Tibial artery (tissue), 4 donors: ENCODE results near the gene JAM3.

Experiments used
- DNase-seq, 2 donors: peaks; one replicate each; pipeline ENCODE4 v3.0.0-alpha.2; 2019
- H3K27ac ChIP-seq, 2 donors: fragments of 200-600 bp; sonication (generic) in 1 of 2; 1 replicate in 1 of 2; 2 replicates in 1 of 2; pipeline ENCODE4 v1.5.1; 2018 to 2019; ENCODE audit warnings: mild to moderate bottlenecking in 1 of 2
- H3K27me3 ChIP-seq, 2 donors: fragments of 200-600 bp; sonication (generic) in 1 of 2; one replicate each; pipeline versions ENCODE4 v1.5.1 to v1.6.0; 2016 to 2019
- H3K36me3 ChIP-seq, 3 donors: fragments of 200-600 bp; sonication (generic) in 2 of 3; one replicate each; pipeline ENCODE4 v1.5.1; 2016 to 2019; ENCODE audit warnings: mild to moderate bottlenecking in 2 of 3
- H3K4me1 ChIP-seq, 4 donors: fragments of 200-600 bp; sonication (generic) in 2 of 4; 1 replicate in 3 of 4; 2 replicates in 1 of 4; pipeline ENCODE4 v1.5.1; 2016 to 2019
- H3K4me3 ChIP-seq, 2 donors: fragments of 200-600 bp; sonication (generic) in 1 of 2; 1 replicate in 1 of 2; 2 replicates in 1 of 2; pipeline ENCODE4 v1.5.1; 2018 to 2019; ENCODE audit warnings: mild to moderate bottlenecking in 2 of 2
- H3K9me3 ChIP-seq, 3 donors: fragments of 200-600 bp; sonication (generic) in 1 of 3; one replicate each; pipeline ENCODE4 v1.5.1; 2016 to 2019
- CTCF ChIP-seq, 2 experiments: fragments of 200-600 bp in 1 of 2; fragments of 450-650 bp in 1 of 2; IDR thresholded peaks; one replicate each; pipeline ENCODE4 v1.5.1; 2017 to 2019; ENCODE audit warnings: antibody characterized with exemption in 2 of 2, mild to moderate bottlenecking in 1 of 2, moderate library complexity in 1 of 2
- intact Hi-C: fragments of 100-400 bp; cut with DNase I; formaldehyde crosslinking; loops from one replicate; pipeline ENCODE4 v1.15.0; 2023; ENCODE audit warnings: low total_unique reads

Gene JAM3

DNA sequence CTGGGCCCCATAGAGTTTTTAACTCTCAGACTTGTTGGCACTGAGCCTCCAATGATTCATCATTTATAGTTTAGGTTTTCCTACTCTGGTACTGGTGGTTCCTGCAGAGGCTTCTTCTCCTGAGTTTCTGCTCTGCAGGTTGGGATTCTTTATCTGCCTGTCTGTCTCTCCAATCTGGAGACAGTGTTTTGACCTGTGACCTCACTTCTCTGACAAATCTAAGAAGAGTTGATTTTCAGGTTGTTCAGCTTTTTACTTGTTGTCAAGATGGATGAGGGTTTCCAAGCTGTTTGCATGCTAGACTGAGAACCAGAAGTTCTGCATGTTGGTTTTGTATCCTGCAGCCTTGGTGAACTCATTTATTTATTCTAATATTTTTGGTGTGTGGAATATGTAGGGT, 63.9 kb downstream of the JAM3 start:
- no peak overlapping the region for H3K4me3 ChIP-seq
- H3K27ac ChIP-seq = peak overlapping the region; percentile 13 to 36
- no peak for DNase-seq
- no peaks in the 10 kb centered on the region for H3K36me3 ChIP-seq
- no peak for TF ChIP-seq CTCF (IDR thresholded peaks at IDR 0.05)
- peaks cover 0 to 21% (median 4%) of the 10 kb centered on the region in 4 donors for H3K4me1 ChIP-seq
- peaks cover 3 to 5% (median 3%) of the 10 kb centered on the region in 3 donors for H3K9me3 ChIP-seq
- intact Hi-C loops = loop anchor here (5.0 kb wide), 1 partner anchor 181 kb away; no protein-coding TSS in a partner anchor
- H3K27me3 ChIP-seq = no peaks in the 10 kb centered on the region

- no peak for TF ChIP-seq CTCF (IDR thresholded peaks at IDR 0.05)
- no peaks in the 10 kb centered on the region for H3K36me3 ChIP-seq
- H3K27me3 ChIP-seq = no peaks in the 10 kb centered on the region
- H3K27ac ChIP-seq = peak overlapping the region in 1 of 2 donors; percentile 36
- H3K4me3 ChIP-seq = no peak overlapping the region
- peaks cover 0 to 23% (median 4%) of the 10 kb centered on the region in 4 donors for H3K4me1 ChIP-seq
- intact Hi-C loops = loop anchor here (5.0 kb wide), 1 partner anchor 182 kb away; no protein-coding TSS in a partner anchor
- no peak for DNase-seq
- peaks cover 3 to 5% (median 3%) of the 10 kb centered on the region in 3 donors for H3K9me3 ChIP-seq
Measured at GRCh38 chr11:134134167-134134566, 65.3 kb downstream of the JAM3 start.

GRCh38 chr11:134138376-134138775, 69.5 kb downstream of the JAM3 start:
- H3K4me1 ChIP-seq = peaks cover 0 to 17% (median 6%) of the 10 kb centered on the region in 4 donors
- no peak for DNase-seq
- no peak overlapping the region for H3K4me3 ChIP-seq
- TF ChIP-seq CTCF (IDR thresholded peaks at IDR 0.05) = no peak
- intact Hi-C loops = no loop called here
- H3K27ac ChIP-seq = no peak overlapping the region
- H3K27me3 ChIP-seq = no peaks in the 10 kb centered on the region
- H3K36me3 ChIP-seq = peaks cover 0 to 19% (median 17%) of the 10 kb centered on the region in 3 donors
- H3K9me3 ChIP-seq = no peaks in the 10 kb centered on the region

DNA sequence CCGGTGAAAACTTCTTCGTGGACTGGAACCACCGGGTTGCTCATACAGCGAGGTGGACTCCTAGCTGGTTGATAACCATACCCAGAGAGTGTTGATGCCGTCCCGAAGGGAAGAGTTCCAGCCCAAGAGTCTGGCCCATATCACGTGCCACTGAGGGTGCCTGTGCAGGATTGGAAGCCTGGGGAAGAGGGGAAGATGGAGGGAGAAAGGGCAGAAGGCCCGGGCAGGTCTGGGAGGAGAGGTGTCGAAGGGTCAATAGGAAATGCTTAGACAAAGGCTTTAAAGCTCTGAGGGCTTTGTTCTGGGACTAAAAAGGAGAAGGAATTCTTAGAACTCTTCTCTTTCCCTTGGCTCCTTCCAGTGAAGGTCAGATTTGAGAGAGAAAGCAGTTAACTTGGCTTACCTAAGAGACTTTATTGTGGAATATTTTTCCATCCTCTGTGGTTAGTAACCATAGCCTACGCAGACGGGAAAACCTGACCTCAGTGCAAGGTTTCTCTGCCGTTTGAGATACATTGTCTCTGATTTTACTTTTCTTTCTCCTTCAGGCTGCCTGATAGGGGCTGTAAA, 70.5 kb downstream of the JAM3 start:
- H3K27me3 ChIP-seq = no peaks in the 10 kb centered on the region
- peaks cover 0 to 7% (median 4%) of the 10 kb centered on the region in 4 donors for H3K4me1 ChIP-seq
- peak overlapping the region; percentile 54 to 55 for H3K27ac ChIP-seq
- intact Hi-C loops = no loop called here
- H3K4me3 ChIP-seq = no peak overlapping the region
- no peak for TF ChIP-seq CTCF (IDR thresholded peaks at IDR 0.05)
- no peaks in the 10 kb centered on the region for H3K9me3 ChIP-seq
- DNase-seq = no peak
- H3K36me3 ChIP-seq = peaks cover 2 to 22% (median 17%) of the 10 kb centered on the region in 3 donors

DNA sequence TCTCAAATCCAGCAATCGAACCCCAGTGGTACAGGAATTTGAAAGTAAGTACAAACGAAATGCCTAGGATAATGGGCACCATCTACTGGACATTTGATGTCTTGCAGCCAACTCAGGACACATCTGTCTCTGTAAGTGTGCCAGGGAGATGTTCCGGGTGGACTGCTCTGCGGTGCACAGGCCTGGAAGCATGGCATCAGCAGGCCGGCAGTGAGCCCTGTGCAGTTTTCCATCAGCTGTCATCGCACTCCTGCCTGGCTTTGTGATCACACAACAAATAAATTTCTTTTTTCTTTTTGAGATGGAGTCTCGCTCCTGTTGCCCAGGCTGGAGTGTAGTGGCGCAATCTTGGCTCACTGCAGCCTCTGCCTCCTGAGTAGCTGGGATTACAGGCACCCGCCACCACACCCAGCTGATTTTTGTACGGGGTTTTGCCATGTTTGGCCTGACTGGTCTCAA, 71.0 kb downstream of the JAM3 start:
- peak in 1 of 2 donors; percentile 72 for DNase-seq
- peak overlapping the region; percentile 54 to 55 for H3K27ac ChIP-seq
- no peak overlapping the region for H3K4me3 ChIP-seq

More for the DNA sequence above, 71.0 kb downstream of the JAM3 start:
- Histone ChIP-seq H3K36me3 (peaks cover 6 to 28% (median 17%) of the 10 kb centered on the region in 3 donors), H3K4me1 (peaks cover 0 to 7% (median 4%) of the 10 kb centered on the region in 4 donors), H3K27me3 (no peaks in the 10 kb centered on the region), H3K9me3 (no peaks in the 10 kb centered on the region)
- intact Hi-C loops = loop anchor here (2.0 to 5.0 kb wide), 3 partner anchors 73 to 213 kb away; partner anchors contain the start of gene JAM3
- TF ChIP-seq CTCF (IDR thresholded peaks at IDR 0.05) = peak; percentile 84 to 93
